HG03064 (cell line): ENCODE data around the gene ARL2.
"Not testable (repeated sequence)": the region's sequence is repeated elsewhere in the genome, so short reads cannot be mapped to it uniquely, and the experiment has no call there.

Experiments
- ATAC-seq: cut with Tn5 transposase; IDR thresholded peaks from one replicate; pipeline ENCODE4 v1.9.1; 2021; ENCODE audit warnings: low read depth; ENCODE audit not compliant: unreplicated experiment

Gene ARL2

GRCh38 chr11:65003968-65004367, 10.0 kb upstream of the ARL2 start:
- ATAC-seq: not testable (repeated sequence)

GRCh38 chr11:65008016-65008415, 5.9 kb upstream of the ARL2 start:
- no peak for ATAC-seq

- no peak for ATAC-seq
These were observed 5.1 kb upstream of the ARL2 start for GRCh38 chr11:65008873-65009272.

- peak; percentile 67 for ATAC-seq
These were observed 651 bp upstream of the ARL2 start for GRCh38 chr11:65013130-65013887.

- ATAC-seq: no peak
These were observed 817 bp downstream of the ARL2 start for GRCh38 chr11:65014726-65015227.

GRCh38 chr11:65016705-65017104, 2.7 kb downstream of the ARL2 start:
- ATAC-seq: no peak

- no peak for ATAC-seq
These were observed 4.0 kb downstream of the ARL2 start for GRCh38 chr11:65017937-65018336.

GRCh38 chr11:65019824-65020223, 5.9 kb downstream of the ARL2 start:
- no peak for ATAC-seq

- ATAC-seq: no peak
These were observed 7.0 kb downstream of the ARL2 start for GRCh38 chr11:65021003-65021402.

- ATAC-seq: no peak
These were observed 7.5 kb downstream of the ARL2 start for GRCh38 chr11:65021509-65021908.

GRCh38 chr11:65023502-65023901, 9.5 kb downstream of the ARL2 start:
- not testable (repeated sequence) for ATAC-seq

GRCh38 chr11:65026810-65027209, 12.8 kb downstream of the ARL2 start:
- ATAC-seq: no peak

GRCh38 chr11:65027213-65028067, 13.5 kb downstream of the ARL2 start, which contains the start of gene SNX15:
Gene SNX15, plus strand, starts transcription at chr11:65027439. Its CDS starts 99 bp downstream, at chr11:65027538.
- ATAC-seq: peak; percentile 72

GRCh38 chr11:65032216-65032615, 18.3 kb downstream of the ARL2 start:
- no peak for ATAC-seq

GRCh38 chr11:65034423-65034822, 20.5 kb downstream of the ARL2 start:
- no peak for ATAC-seq

GRCh38 chr11:65035579-65035978, 21.6 kb downstream of the ARL2 start:
- no peak for ATAC-seq

GRCh38 chr11:65036931-65037330, 23.0 kb downstream of the ARL2 start:
- ATAC-seq: no peak

GRCh38 chr11:65040520-65040846, 26.5 kb downstream of the ARL2 start:
- ATAC-seq: no peak

- ATAC-seq: peak; percentile 70
These were observed 27.1 kb downstream of the ARL2 start, which contains the start of gene SAC3D1 for GRCh38 chr11:65040847-65041622. Gene SAC3D1, plus strand, starts transcription at chr11:65041210. Its CDS starts 83 bp downstream, at chr11:65041293.

GRCh38 chr11:65042891-65043290, 28.9 kb downstream of the ARL2 start:
- no peak for ATAC-seq
